Epithelial cell of esophagus (primary cell): Measurements from ENCODE around the gene MFN2.
A peak's percentile ranks its signal among the peaks of the same experiment; 100 is the strongest.

ENCODE experiments used
- DNase-seq: peaks from one replicate; pipeline ENCODE4 v3.0.0; 2010; ENCODE audit warnings: low read depth
- H3K4me3 ChIP-seq: 2 replicates; pipeline ENCODE4 v1.5.1; 2011; ENCODE audit warnings: mild to moderate bottlenecking, low read length, control low read depth
- CTCF ChIP-seq: IDR thresholded peaks from 2 replicates; pipeline ENCODE4 v1.5.1; 2011; ENCODE audit warnings: low read depth, mild to moderate bottlenecking, low read length, control low read depth, inconsistent platforms; ENCODE audit not compliant: insufficient read depth; ENCODE audit errors: missing control alignments

MFN2 gene

DNA sequence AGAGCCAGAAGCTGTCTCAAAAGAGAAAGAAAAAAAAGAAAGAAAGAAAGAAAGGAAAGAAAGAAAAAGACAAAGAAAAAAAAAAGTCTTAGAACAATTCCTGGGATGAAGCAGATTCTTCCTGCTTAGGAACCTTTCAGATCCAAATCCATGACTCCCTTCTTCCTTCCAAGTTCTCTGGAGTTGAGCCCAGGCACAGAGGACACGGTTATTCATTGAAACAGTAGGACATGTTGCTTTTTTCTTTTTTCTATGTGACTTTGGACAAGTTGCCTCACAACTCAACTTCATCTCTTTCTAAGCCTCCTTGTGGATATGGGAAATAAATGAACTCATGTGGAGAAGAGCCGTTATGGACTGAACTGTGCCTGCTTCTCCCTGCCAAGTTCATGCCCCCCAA is 68.1 kb downstream of the MFN2 start:
- no peak overlapping the region for H3K4me3 ChIP-seq
- no peak for DNase-seq
- no peak for TF ChIP-seq CTCF

DNA sequence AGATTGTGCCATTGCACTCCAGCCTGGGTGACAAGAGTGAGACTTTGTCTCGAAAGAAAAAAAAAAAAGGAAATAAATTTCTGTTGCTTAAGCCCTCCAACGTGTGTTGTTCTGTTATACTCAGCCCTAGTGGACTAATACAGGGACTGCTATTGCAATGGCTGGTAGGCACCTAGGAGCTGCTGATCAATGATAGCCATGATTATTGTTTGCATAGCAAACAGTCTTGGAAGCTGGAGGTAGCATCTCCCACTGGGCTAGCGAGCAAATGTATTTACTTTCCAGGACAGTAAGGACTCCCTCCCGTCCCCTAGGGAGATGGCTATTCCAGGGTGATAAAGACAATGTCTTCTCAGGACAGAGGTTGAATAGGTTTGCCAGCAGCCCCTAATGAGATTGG is 69.4 kb downstream of the MFN2 start:
- peak; percentile 4 for TF ChIP-seq CTCF
- no peak overlapping the region for H3K4me3 ChIP-seq
- no peak for DNase-seq

- H3K4me3 ChIP-seq = no peak overlapping the region
- DNase-seq = no peak
- no peak for TF ChIP-seq CTCF
Observed at GRCh38 chr1:12051361-12051760, 71.1 kb downstream of the MFN2 start.

DNA sequence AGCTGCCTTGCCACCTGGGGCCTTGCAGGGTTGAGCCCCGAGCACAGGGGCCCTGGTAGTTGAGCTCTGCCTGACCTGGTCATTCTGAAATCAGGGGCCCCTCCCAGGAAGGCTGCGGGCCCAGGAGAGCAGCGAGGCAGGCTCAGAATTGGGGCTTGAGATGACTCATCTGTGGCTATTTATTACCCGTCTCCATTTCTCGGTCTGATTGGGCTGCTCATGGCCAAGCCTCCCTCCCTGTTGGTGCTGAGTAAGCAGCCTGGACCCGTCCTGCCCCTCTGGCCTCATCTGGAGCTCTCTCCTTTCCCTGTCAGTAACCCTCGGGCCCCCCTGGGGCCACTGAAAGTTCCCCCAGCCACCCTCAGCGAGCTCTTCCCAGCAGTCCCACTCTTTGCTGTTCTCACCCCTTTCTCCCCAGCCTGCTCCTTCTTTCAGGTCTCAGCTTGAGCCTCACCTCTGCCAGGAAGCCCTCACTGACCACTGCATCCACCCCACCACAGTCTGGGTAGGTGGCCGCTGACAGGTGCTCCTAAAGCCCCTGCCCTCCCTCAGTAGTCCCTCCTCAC is 71.8 kb downstream of the MFN2 start:
- peak; percentile 83 for DNase-seq
- H3K4me3 ChIP-seq = no peak overlapping the region
- no peak for TF ChIP-seq CTCF

DNA sequence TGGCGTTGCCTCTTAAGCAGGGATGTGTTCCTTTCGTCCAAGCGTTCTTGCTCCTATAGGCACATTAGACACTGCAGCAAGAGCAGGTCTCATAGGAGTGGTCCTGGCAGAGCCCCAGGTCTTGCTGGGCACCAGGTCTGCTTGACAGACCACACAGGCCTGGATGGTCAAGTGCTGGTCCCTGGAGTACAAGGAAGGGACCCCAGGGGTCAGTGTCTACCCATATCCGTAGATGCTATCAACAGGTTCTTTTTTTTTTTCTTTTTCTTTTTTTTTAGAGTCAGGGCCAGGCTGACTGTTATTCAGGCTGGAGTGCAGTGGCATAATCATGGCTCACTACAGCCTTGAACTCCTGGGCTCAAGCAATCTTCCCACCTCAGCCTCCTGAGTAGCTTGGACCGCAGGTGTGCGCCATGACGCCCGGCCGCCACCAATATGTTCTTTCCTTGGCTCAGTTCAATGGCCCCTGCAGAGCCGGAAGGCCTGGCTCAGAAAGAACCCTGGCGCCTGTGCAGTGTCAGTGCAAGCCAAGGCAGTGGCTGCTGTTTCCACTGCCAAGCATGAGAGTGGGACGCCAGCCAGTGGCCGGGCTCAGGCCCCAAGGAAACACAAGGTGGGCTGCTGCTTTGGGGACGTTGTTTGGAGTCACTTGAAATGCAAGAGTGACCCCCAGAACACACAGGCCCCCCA is 72.9 kb downstream of the MFN2 start:
- DNase-seq = no peak
- peak; percentile 23 for TF ChIP-seq CTCF
- H3K4me3 ChIP-seq = no peak overlapping the region

DNA sequence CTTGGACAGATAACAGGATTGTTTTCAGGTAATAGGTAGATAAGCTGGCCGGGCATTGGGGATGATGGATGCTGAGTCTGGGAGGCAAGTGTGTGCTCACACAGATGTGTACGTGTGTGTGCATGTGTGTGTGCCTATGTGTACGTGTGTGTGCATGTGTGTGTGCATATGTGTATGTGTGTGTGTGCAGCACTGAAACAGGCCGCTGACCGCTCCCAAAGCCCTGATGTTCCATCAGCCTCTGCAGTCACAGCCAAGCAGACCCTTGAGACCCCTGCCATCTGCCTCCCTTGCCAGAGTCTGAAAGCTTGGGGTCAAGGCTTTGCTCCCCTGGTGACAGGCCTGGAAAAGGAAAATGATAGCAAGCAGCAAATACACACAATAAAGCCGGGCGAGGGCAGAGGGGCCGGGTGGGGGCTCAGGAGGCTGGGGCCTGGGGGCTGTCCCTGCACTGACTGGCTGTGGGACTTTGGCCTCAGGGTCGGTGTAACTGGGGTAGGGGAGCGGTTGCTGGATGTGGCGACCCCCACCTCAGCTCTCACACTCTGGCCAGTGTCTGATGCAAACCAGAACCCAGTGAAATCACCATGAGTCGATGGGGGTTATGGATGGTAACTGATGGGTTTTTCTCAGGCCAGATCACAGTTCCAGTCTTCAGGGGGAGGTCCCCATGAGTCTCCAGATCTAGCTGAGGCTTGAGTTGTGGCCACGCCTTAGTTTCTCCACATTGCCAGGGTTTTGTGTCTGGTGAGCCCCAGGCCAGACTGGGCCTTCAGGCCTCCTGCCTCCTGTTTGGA is 73.7 kb downstream of the MFN2 start:
- peak; percentile 18 for DNase-seq
- H3K4me3 ChIP-seq = no peak overlapping the region
- no peak for TF ChIP-seq CTCF
